Measurements from ENCODE around the gene SPC24.
"Not testable (repeated sequence)": the region's sequence is repeated elsewhere in the genome, so short reads cannot be mapped to it uniquely, and the experiment has no call there.

The SPC24 gene

DNA sequence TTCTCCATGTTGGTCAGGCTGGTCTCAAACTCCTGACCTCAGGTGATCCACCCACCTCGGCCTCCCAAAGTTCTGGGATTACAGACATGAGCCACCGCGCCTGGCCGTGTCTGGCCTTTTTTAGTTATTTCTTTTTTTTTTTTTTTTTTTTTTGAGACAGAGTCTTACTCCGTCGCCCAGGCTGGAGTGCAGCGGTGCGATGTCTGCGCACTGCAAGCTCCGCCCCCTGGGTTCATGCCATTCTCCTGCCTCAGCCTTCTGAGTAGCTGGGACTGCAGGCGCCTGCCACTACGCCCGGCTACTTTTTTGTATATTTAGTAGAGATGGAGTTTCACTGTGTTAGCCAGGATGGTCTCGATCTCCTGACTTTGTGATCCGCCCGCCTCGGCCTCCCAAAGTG, 33.6 kb downstream of the SPC24 start:
- not testable (repeated sequence) for DNase-seq

DNA sequence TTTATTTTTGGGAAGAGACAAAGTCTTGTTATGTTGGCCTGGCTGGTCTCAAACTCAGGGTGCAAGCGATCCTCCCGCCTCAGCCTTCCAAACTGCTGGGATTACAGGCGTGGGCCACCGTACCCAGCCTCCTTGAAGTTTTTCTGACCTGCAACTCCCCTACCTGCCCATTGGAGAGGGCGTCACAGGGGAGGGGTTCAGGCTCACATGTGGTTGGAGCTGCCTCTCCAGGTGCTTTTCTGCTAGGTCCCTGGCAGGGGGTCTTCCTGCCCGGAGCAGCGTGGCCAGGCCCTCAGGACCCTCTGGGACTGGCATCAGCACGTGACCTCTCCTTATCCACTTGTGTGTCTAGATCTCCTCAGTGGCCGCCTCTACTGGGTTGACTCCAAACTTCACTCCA, 39.1 kb downstream of the SPC24 start:
- DNase-seq: no peak

DNA sequence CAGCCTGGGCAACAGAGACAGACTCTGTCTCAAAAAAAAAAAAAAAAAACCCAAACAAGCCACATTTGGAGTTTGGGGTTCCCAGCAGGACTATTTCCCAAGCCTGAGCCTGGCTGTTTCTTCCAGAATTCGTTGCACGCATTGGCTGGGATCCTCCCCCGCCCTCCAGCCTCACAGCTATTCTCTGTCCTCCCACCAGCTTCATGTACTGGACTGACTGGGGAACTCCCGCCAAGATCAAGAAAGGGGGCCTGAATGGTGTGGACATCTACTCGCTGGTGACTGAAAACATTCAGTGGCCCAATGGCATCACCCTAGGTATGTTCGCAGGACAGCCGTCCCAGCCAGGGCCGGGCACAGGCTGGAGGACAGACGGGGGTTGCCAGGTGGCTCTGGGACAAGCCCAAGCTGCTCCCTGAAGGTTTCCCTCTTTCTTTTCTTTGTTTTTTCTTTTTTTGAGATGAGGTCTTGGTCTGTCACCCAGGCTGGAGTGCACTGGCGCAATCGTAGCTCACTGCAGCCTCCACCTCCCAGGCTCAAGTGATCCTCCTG, 39.6 kb downstream of the SPC24 start:
- DNase-seq: no peak

- DNase-seq: no peak
Observed at GRCh38 chr19:11115042-11115441, 40.5 kb downstream of the SPC24 start.

DNA sequence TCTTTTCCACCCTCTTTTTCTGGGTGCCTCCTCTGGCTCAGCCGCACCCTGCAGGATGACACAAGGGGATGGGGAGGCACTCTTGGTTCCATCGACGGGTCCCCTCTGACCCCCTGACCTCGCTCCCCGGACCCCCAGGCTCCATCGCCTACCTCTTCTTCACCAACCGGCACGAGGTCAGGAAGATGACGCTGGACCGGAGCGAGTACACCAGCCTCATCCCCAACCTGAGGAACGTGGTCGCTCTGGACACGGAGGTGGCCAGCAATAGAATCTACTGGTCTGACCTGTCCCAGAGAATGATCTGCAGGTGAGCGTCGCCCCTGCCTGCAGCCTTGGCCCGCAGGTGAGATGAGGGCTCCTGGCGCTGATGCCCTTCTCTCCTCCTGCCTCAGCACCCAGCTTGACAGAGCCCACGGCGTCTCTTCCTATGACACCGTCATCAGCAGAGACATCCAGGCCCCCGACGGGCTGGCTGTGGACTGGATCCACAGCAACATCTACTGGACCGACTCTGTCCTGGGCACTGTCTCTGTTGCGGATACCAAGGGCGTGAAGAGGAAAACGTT, 42.4 kb downstream of the SPC24 start:
- DNase-seq: no peak

- DNase-seq: no peak
Observed at GRCh38 chr19:11111771-11112144, 43.8 kb downstream of the SPC24 start.

DNA sequence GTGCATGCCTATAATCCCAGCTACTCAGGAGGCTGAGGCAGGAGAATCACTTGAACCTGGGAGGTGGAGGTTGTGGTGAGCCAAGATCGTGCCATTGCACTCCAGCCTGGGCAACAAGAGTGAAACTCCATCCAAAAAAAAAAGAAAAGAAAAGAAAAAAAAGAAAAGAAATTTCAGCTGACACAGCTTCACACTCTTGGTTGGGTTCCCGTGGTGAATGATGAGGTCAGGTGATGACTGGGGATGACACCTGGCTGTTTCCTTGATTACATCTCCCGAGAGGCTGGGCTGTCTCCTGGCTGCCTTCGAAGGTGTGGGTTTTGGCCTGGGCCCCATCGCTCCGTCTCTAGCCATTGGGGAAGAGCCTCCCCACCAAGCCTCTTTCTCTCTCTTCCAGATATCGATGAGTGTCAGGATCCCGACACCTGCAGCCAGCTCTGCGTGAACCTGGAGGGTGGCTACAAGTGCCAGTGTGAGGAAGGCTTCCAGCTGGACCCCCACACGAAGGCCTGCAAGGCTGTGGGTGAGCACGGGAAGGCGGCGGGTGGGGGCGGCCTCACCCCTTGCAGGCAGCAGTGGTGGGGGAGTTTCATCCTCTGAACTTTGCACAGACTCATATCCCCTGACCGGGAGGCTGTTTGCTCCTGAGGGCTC, 44.3 kb downstream of the SPC24 start:
- no peak for DNase-seq

DNA sequence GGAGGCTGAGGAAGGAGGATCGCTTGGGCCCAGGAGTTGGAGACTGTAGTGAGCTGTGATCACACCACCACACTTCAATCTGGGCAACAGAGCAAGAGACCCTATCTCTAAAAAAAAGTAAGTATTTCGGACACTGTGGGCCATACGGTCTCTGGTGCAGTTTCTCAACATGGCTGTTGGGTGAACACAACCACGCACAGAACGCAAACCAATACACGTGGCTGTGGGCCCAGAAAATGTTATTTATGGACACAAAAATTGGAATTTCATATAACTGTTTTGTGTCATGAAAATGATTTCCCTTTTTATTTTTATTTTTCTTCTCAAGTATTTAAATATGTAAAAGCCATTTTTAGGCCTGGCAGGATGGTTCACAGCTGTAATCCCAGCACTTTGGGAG, 46.8 kb downstream of the SPC24 start:
- no peak for DNase-seq

DNA sequence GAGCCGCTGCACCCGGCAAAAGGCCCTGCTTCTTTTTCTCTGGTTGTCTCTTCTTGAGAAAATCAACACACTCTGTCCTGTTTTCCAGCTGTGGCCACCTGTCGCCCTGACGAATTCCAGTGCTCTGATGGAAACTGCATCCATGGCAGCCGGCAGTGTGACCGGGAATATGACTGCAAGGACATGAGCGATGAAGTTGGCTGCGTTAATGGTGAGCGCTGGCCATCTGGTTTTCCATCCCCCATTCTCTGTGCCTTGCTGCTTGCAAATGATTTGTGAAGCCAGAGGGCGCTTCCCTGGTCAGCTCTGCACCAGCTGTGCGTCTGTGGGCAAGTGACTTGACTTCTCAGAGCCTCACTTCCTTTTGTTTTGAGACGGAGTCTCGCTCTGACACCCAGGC, 49.1 kb downstream of the SPC24 start:
- DNase-seq: no peak

- DNase-seq: no peak
Observed at GRCh38 chr19:11105014-11105636, 50.5 kb downstream of the SPC24 start.

DNA sequence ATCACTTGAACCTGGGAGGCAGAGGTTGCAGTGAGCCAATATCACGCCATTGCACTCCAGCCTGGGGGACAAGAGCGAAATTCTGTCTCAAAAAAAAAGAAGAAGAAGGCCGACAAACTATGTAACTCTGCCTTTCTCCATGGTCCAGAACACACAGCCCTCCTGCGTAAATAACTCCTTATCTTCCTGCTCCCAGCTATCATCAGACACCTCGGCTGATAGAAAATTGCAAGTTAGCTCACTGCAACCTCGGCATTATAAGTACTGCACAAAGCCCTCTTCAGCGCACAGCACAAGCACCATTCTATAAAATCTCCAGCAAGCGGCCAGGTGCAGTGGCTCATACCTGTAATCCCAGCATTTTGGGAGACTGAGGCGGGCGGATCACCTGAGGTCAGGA, 51.9 kb downstream of the SPC24 start:
- DNase-seq: not testable (repeated sequence)

- no peak for DNase-seq
Observed at GRCh38 chr19:11102944-11103343, 52.6 kb downstream of the SPC24 start.

DNA sequence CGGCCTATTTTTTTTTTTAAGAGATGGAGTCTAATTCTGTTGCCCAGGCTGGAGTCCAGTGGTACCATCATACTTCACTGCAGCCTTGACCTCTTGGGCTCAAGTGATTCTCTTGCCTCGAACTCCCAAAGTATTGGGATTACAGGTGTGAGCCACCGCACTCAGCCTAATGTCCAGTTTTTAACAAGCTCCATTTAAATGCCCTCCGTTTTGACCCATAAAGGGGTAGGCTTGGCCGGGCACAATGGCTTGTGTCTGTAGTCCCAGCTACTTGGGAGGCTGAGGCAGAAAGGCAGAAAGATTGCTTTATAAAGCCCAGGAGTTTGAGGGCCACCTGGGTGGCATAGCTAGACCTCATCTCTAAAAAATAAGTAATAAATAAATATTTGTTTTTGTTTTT, 54.5 kb downstream of the SPC24 start:
- DNase-seq: no peak

DNA sequence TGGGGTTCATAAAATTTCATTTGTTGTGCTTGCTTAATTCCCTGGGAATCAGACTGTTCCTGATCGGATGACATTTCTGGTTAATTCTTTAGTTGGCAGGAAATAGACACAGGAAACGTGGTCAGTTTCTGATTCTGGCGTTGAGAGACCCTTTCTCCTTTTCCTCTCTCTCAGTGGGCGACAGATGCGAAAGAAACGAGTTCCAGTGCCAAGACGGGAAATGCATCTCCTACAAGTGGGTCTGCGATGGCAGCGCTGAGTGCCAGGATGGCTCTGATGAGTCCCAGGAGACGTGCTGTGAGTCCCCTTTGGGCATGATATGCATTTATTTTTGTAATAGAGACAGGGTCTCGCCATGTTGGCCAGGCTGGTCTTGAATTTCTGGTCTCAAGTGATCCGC, 55.5 kb downstream of the SPC24 start:
- no peak for DNase-seq

- no peak for DNase-seq
Observed at GRCh38 chr19:11098861-11099260, 56.7 kb downstream of the SPC24 start.

DNA sequence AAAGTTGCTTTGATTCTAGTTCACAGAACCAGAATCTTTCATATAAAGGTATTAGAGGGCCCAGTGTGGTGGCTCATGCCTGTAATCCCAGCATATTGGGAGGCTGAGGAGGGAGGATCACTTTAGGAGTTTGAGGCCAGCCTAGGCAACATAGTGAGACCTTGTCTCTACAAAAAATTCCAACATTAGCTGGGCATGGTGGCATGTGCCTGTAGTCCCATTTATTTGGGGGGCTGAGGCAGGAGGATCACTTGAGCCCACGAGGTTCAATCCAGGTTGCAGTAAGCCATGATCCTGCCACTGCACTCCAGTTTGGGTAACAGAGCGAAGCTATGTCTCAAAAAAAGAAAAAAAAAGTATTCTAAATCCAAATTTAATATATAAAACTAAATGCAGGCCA, 57.3 kb downstream of the SPC24 start:
- DNase-seq: no peak

GRCh38 chr19:11097367-11097766, 58.2 kb downstream of the SPC24 start:
- DNase-seq: not testable (repeated sequence)

- no peak for DNase-seq
Observed at GRCh38 chr19:11096210-11096841, 59.3 kb downstream of the SPC24 start.
